WTC11 (cell line): ENCODE measurements around the gene SYNJ2. TPM values are rescaled to one million over a fixed set of nuclear protein-coding genes. Genes with fewer than 3 reads are reported as not detected.

Experiments used
- ATAC-seq: fragments of 200-7000 bp; cut with Tn5 transposase; 2 replicates; pipeline ENCODE4 v1.10.0; 2021; ENCODE audit warnings: mild to moderate bottlenecking, moderate library complexity
- CTCF ChIA-PET: fragments of 300-600 bp; sonication (Branson Sonifier 250); formaldehyde crosslinking; loops from one replicate; lab custom pipeline; 2021; ENCODE audit warnings: antibody characterized with exemption; lab: Charles Lee
- POLR2A ChIA-PET: fragments of 350-600 bp; sonication (Branson Sonifier 250); formaldehyde crosslinking; loops from one replicate; lab custom pipeline; 2021; ENCODE audit warnings: antibody characterized with exemption; lab: Charles Lee
- DNase-seq: peaks from one replicate; pipeline ENCODE4 v3.0.0; 2021; ENCODE audit warnings: low spot score
- H3K27ac Mint-ChIP-seq: 2 replicates; pipeline ENCODE4 v1.8.0; 2021; ENCODE audit warnings: mixed read lengths
- H3K27me3 Mint-ChIP-seq: 2 replicates; pipeline ENCODE4 v1.8.0; 2021; ENCODE audit warnings: low read depth, mild to moderate bottlenecking, moderate library complexity, mixed read lengths
- H3K36me3 Mint-ChIP-seq: 2 replicates; pipeline ENCODE4 v1.8.0; 2021; ENCODE audit warnings: mixed read lengths
- H3K4me1 Mint-ChIP-seq: 2 replicates; pipeline ENCODE4 v1.8.0; 2022; ENCODE audit warnings: mixed read lengths
- H3K4me3 Mint-ChIP-seq: 2 replicates; pipeline ENCODE4 v1.8.0; 2021; ENCODE audit warnings: mild to moderate bottlenecking, moderate library complexity, mixed read lengths
- H3K9me3 Mint-ChIP-seq: 2 replicates; pipeline ENCODE4 v1.8.0; 2021; ENCODE audit warnings: mixed read lengths
- ARID4B ChIP-seq: sonication (generic); formaldehyde crosslinking; IDR thresholded peaks from 2 replicates; pipeline ENCODE4 v1.8.0; 2023; ENCODE audit warnings: missing genetic modification reagents, mild to moderate bottlenecking, borderline replicate concordance
- ATF2 ChIP-seq: sonication (generic); formaldehyde crosslinking; IDR thresholded peaks from 2 replicates; pipeline ENCODE4 v1.8.1; 2022; ENCODE audit warnings: low read depth, missing genetic modification reagents, borderline replicate concordance
- CREB1 ChIP-seq: sonication (generic); formaldehyde crosslinking; IDR thresholded peaks from 2 replicates; pipeline ENCODE4 v1.8.0; 2023; ENCODE audit warnings: mild to moderate bottlenecking, missing genetic modification reagents
- ERG ChIP-seq: fragments of 250-450 bp; sonication (Bioruptor Pico); IDR thresholded peaks from 2 replicates; pipeline ENCODE4 v1.8.0; 2021; ENCODE audit warnings: mild to moderate bottlenecking
- JAZF1 ChIP-seq: fragments of 250-450 bp; sonication (Bioruptor Pico); IDR thresholded peaks from 2 replicates; pipeline ENCODE4 v1.9.0; 2021; ENCODE audit warnings: moderate library complexity, mild to moderate bottlenecking, inconsistent platforms
- JUN ChIP-seq: sonication (generic); formaldehyde crosslinking; IDR thresholded peaks from 2 replicates; pipeline ENCODE4 v1.8.0; 2023; ENCODE audit warnings: mild to moderate bottlenecking, missing genetic modification reagents
- NFE2L1 ChIP-seq: sonication (generic); formaldehyde crosslinking; IDR thresholded peaks from 2 replicates; pipeline ENCODE4 v1.8.1; 2023; ENCODE audit warnings: missing genetic modification reagents
- NR2C2 ChIP-seq: sonication (generic); formaldehyde crosslinking; IDR thresholded peaks from 2 replicates; pipeline ENCODE4 v1.8.0; 2022; ENCODE audit warnings: mild to moderate bottlenecking, missing genetic modification reagents
- RELA ChIP-seq: sonication (generic); formaldehyde crosslinking; IDR thresholded peaks from 2 replicates; pipeline ENCODE4 v1.8.1; 2022; ENCODE audit warnings: missing genetic modification reagents, mild to moderate bottlenecking, borderline replicate concordance
- SOX15 ChIP-seq: fragments of 250-450 bp; sonication (Bioruptor Pico); IDR thresholded peaks from 2 replicates; pipeline ENCODE4 v1.9.0; 2021; ENCODE audit warnings: mild to moderate bottlenecking
- ZBTB43 ChIP-seq: sonication (generic); formaldehyde crosslinking; IDR thresholded peaks from 2 replicates; pipeline ENCODE4 v1.8.1; 2023; ENCODE audit warnings: mild to moderate bottlenecking, missing genetic modification reagents
- ZMAT4 ChIP-seq: fragments of 250-450 bp; sonication (Bioruptor Pico); IDR thresholded peaks from 2 replicates; pipeline ENCODE4 v1.9.0; 2021; ENCODE audit warnings: mild to moderate bottlenecking
- ZNF121 ChIP-seq: sonication (generic); formaldehyde crosslinking; IDR thresholded peaks from 2 replicates; pipeline ENCODE4 v1.8.0; 2023; ENCODE audit warnings: missing genetic modification reagents
- ZNF232 ChIP-seq: sonication (generic); formaldehyde crosslinking; IDR thresholded peaks from 2 replicates; pipeline ENCODE4 v1.8.0; 2022; ENCODE audit warnings: mild to moderate bottlenecking, missing genetic modification reagents
- ZNF281 ChIP-seq: sonication (generic); formaldehyde crosslinking; IDR thresholded peaks from 2 replicates; pipeline ENCODE4 v1.8.0; 2023; ENCODE audit warnings: mild to moderate bottlenecking, missing genetic modification reagents
- total RNA-seq: library from RNA; stranded (reverse); gene quantifications from 3 replicates; pipeline ENCODE4 v1.2.3, GENCODE V29; 2021

SYNJ2 gene
- total RNA-seq, 1 experiment from 2014 or later = 15.3 TPM

- H3K27ac Mint-ChIP-seq = no peak overlapping the region
- H3K36me3 Mint-ChIP-seq = no peaks in the 10 kb centered on the region
- H3K27me3 Mint-ChIP-seq = peaks cover 26% of the 10 kb centered on the region
- ATAC-seq (no peak), DNase-seq (no peak)
- TF ChIP-seq ZNF281 (CRISPR knock-in tag) (no peak), NFE2L1 (CRISPR knock-in tag) (no peak), ZBTB43 (CRISPR knock-in tag) (no peak), ZNF232 (no peak), ZMAT4 (no peak), JUN (CRISPR knock-in tag) (no peak), ATF2 (CRISPR knock-in tag) (no peak), ZNF121 (CRISPR knock-in tag) (no peak), ERG (no peak), NR2C2 (CRISPR knock-in tag) (no peak), JAZF1 (no peak), SOX15 (CRISPR knock-in tag) (no peak), CREB1 (CRISPR knock-in tag) (no peak), ARID4B (no peak), RELA (CRISPR knock-in tag) (no peak)
- no peaks in the 10 kb centered on the region for H3K9me3 Mint-ChIP-seq
- H3K4me3 Mint-ChIP-seq = no peak overlapping the region
- ChIA-PET CTCF (interaction anchor here (0.9 kb wide), 1 partner anchor 51 kb away, joined by 3 read pairs; no protein-coding TSS in a partner anchor), POLR2A (no interaction called here)
- peaks cover 16% of the 10 kb centered on the region for H3K4me1 Mint-ChIP-seq
These were observed 6.2 kb upstream of the SYNJ2 start for GRCh38 chr6:157975456-157975855.
